B cell (primary cell): ENCODE results near the gene HNRNPLL. TPM values are rescaled to one million over a fixed set of nuclear protein-coding genes. Genes with fewer than 3 reads are reported as not detected.

ENCODE experiments used
- ATAC-seq: fragments of 200-7000 bp; cut with Tn5 transposase; one replicate; pipeline ENCODE4 v1.10.0; 2021; ENCODE audit warnings: low read depth, mild to moderate bottlenecking, moderate number of reproducible peaks, moderate library complexity
- CTCF ChIA-PET: fragments of 350-600 bp; sonication (Branson Sonifier 250); formaldehyde crosslinking; loops from one replicate; lab custom pipeline; 2021; ENCODE audit warnings: antibody characterized with exemption, inconsistent platforms; lab: Charles Lee
- POLR2A ChIA-PET: fragments of 350-600 bp; sonication (Branson Sonifier 250); formaldehyde crosslinking; loops from one replicate; lab custom pipeline; 2021; ENCODE audit warnings: antibody characterized with exemption; lab: Charles Lee
- DNase-seq: peaks from one replicate; pipeline ENCODE4 v3.0.0; 2013
- H2AFZ ChIP-seq: 2 replicates; pipeline ENCODE4 v1.6.1; 2012; ENCODE audit warnings: mild to moderate bottlenecking, low read depth, low read length; ENCODE audit not compliant: insufficient read depth, poor library complexity, severe bottlenecking
- H3K27ac ChIP-seq, 2 donors: 1 replicate in 1 of 2; 2 replicates in 1 of 2; pipeline ENCODE4 v1.5.1; 2012 to 2013; ENCODE audit warnings: low read length in 2 of 2, mild to moderate bottlenecking in 2 of 2, moderate library complexity in 1 of 2
- H3K27me3 ChIP-seq, 4 experiments: fragments of 200-600 bp in 1 of 4; sonication (generic) in 1 of 4; replicated peaks in 1 of 4; 1 replicate in 2 of 4; 2 replicates in 2 of 4; pipeline versions ENCODE4 v1.6.1 to v1.7.0; 2013 to 2016; ENCODE audit warnings: low read length in 3 of 4, mild to moderate bottlenecking in 2 of 4, mixed read lengths in 1 of 4, moderate library complexity in 1 of 4; ENCODE audit not compliant: insufficient read depth in 4 of 4, control insufficient read depth in 3 of 4; ENCODE audit errors: control extremely low read depth in 1 of 4
- H3K36me3 ChIP-seq, 2 experiments: replicated peaks in 1 of 2; 1 replicate in 1 of 2; 2 replicates in 1 of 2; pipeline versions ENCODE4 v1.6.1 to v1.7.1; 2013; ENCODE audit warnings: low read length in 1 of 2; ENCODE audit not compliant: insufficient read depth in 2 of 2, control insufficient read depth in 1 of 2; ENCODE audit errors: control extremely low read depth in 1 of 2, extremely low read depth in 1 of 2
- H3K4me1 ChIP-seq, 2 donors: fragments of 200-600 bp in 1 of 2; sonication (generic) in 1 of 2; 1 replicate in 1 of 2; 2 replicates in 1 of 2; pipeline versions ENCODE4 v1.5.1 to v1.6.1; 2013 to 2017; ENCODE audit warnings: low read length in 2 of 2; ENCODE audit not compliant: control insufficient read depth in 2 of 2, insufficient read depth in 2 of 2
- H3K4me2 ChIP-seq: replicated peaks from 2 replicates; pipeline ENCODE3; 2012; ENCODE audit warnings: mild to moderate bottlenecking, low read depth, low read length; ENCODE audit not compliant: poor library complexity, severe bottlenecking
- H3K4me3 ChIP-seq, 5 experiments: fragments of 200-600 bp in 1 of 5; sonication (generic) in 1 of 5; 1 replicate in 3 of 5; 2 replicates in 2 of 5; pipeline versions ENCODE4 v1.5.1 to v1.7.0; 2011 to 2016; ENCODE audit warnings: low read length in 4 of 5, mild to moderate bottlenecking in 4 of 5, low read depth in 2 of 5, control low read depth in 1 of 5, moderate library complexity in 1 of 5; ENCODE audit not compliant: insufficient read depth in 1 of 5; ENCODE audit errors: control extremely low read depth in 1 of 5, extremely low read depth in 1 of 5
- H3K79me2 ChIP-seq: fragments of 200-600 bp; sonication (generic); one replicate; pipeline ENCODE4 v1.6.0; 2016; ENCODE audit warnings: low read length; ENCODE audit not compliant: control insufficient read depth, insufficient read depth
- H3K9ac ChIP-seq: fragments of 200-600 bp; sonication (generic); 2 replicates; pipeline ENCODE4 v1.6.1; 2017; ENCODE audit warnings: mild to moderate bottlenecking, low read length, moderate library complexity
- H3K9me3 ChIP-seq, 3 donors: one replicate each; pipeline versions ENCODE4 v1.6.1 to v1.7.1; 2013; ENCODE audit warnings: low read length in 2 of 3; ENCODE audit not compliant: control insufficient read depth in 2 of 3, insufficient read depth in 1 of 3; ENCODE audit errors: control extremely low read depth in 1 of 3
- H4K20me1 ChIP-seq: 2 replicates; pipeline ENCODE4 v1.6.0; 2012; ENCODE audit warnings: mild to moderate bottlenecking, low read length; ENCODE audit not compliant: insufficient read depth, control insufficient read depth, poor library complexity, severe bottlenecking
- H3K27ac Mint-ChIP-seq: one replicate; pipeline ENCODE4 v1.8.0; 2021; ENCODE audit warnings: mixed read lengths
- H3K27me3 Mint-ChIP-seq: one replicate; pipeline ENCODE4 v1.8.0; 2021; ENCODE audit warnings: mixed read lengths
- H3K4me1 Mint-ChIP-seq: one replicate; pipeline ENCODE4 v1.8.0; 2021; ENCODE audit warnings: mixed read lengths
- H3K4me3 Mint-ChIP-seq: one replicate; pipeline ENCODE4 v1.8.0; 2021; ENCODE audit warnings: mixed read lengths
- H3K9me3 Mint-ChIP-seq: one replicate; pipeline ENCODE4 v1.8.0; 2022; ENCODE audit warnings: mixed read lengths; ENCODE audit not compliant: insufficient read depth
- CTCF ChIP-seq: fragments of 200-600 bp; IDR thresholded peaks from one replicate; pipeline ENCODE4 v1.8.0; 2022; ENCODE audit warnings: antibody characterized with exemption, mild to moderate bottlenecking
- EZH2 ChIP-seq: IDR thresholded peaks from 2 replicates; pipeline ENCODE4 v1.6.1; 2012; ENCODE audit warnings: borderline replicate concordance, low read depth, mild to moderate bottlenecking, moderate library complexity, low read length; ENCODE audit not compliant: insufficient read depth, poor library complexity, severe bottlenecking
- WGBS: methylation state at CpG from one replicate; pipeline ENCODE4 v1.1.5; 2013; ENCODE audit warnings: missing lambda C conversion rate; ENCODE audit not compliant: insufficient coverage; 5-methylcytosine and 5-hydroxymethylcytosine counted together
- intact Hi-C: fragments of 100-400 bp; cut with micrococcal nuclease; formaldehyde crosslinking; loops from one replicate; pipeline ENCODE4 v1.10.0; 2022
- polyA plus RNA-seq: library from polyadenylated mRNA; depleted of rRNA; stranded (reverse); fragments of >200 nt; gene quantifications from 2 replicates; pipeline ENCODE4 v1.2.3, GENCODE V29; 2012
- total RNA-seq, 2 donors: library from RNA; stranded (reverse); fragments of 120-200 nt in 1 of 2; gene quantifications; 1 replicate in 1 of 2; 2 replicates in 1 of 2; pipeline versions ENCODE4 v1.2.3 to v1.2.4, GENCODE V29; 2013 to 2022

Gene HNRNPLL
- total and polyA plus RNA-seq, 2 donors (not counting 1 experiment from before 2014, with no cell fraction given), result 2.1 to 6.7 TPM

DNA sequence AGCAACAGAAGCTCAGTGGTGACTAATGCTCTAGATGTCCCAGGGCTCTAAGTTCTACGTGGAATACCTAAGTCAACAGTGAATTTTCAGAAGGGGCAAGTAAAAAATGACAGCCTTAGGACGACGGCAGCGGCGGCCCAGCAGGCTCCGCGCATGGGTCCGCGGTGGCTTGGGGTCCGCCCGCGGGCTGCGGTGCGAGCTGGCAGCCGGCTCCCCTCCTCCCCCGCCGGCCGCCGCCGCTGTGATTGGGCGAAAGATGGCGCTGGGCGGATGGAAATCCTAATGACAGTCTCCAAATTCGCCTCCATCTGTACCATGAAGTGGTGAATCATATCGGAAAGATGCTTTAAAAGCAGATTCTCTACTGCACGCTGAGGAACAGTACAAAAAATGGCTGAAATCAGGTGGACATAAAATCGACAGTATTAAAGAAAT lies 74.7 kb downstream of the HNRNPLL start:
- no peaks in the 10 kb centered on the region for H3K79me2 ChIP-seq
- CTCF ChIA-PET, result interaction anchor here (1.0 to 1.6 kb wide), 2 partner anchors 12 to 20 kb away, joined by 3 to 5 read pairs; no protein-coding TSS in a partner anchor
- DNase-seq, result peak; percentile 39
- POLR2A ChIA-PET, result no interaction called here
- H2AFZ ChIP-seq, result peak overlapping the region; percentile 70
- Mint-ChIP-seq H3K4me3 (peak overlapping the region; percentile 82), H3K9me3 (no peaks in the 10 kb centered on the region), H3K27me3 (peaks cover 17% of the 10 kb centered on the region), H3K27ac (no peak overlapping the region), H3K4me1 (peaks cover 30% of the 10 kb centered on the region)
- H3K9me3 ChIP-seq, result peaks cover 0 to 12% (median 0%) of the 10 kb centered on the region in 3 donors
- H4K20me1 ChIP-seq, result no peaks in the 10 kb centered on the region
- peak overlapping the region; percentile 64 for H3K4me2 ChIP-seq
- 1% methylated on average over 24 of the region's 27 CpGs for WGBS
- H3K4me3 ChIP-seq, result peak overlapping the region in 4 of 5 experiments; percentile 5 to 50 (median 26)
- no peak overlapping the region for H3K27ac ChIP-seq
- H3K9ac ChIP-seq, result peak overlapping the region; percentile 46
- peaks cover 0 to 15% (median 6%) of the 10 kb centered on the region in 4 experiments for H3K27me3 ChIP-seq
- no peaks in the 10 kb centered on the region for H3K36me3 ChIP-seq
- ATAC-seq, result no peak
- H3K4me1 ChIP-seq, result peaks cover 13 to 14% of the 10 kb centered on the region in 2 donors
- intact Hi-C loops, result no loop called here
- no peak for TF ChIP-seq EZH2
- TF ChIP-seq CTCF, result no peak

DNA sequence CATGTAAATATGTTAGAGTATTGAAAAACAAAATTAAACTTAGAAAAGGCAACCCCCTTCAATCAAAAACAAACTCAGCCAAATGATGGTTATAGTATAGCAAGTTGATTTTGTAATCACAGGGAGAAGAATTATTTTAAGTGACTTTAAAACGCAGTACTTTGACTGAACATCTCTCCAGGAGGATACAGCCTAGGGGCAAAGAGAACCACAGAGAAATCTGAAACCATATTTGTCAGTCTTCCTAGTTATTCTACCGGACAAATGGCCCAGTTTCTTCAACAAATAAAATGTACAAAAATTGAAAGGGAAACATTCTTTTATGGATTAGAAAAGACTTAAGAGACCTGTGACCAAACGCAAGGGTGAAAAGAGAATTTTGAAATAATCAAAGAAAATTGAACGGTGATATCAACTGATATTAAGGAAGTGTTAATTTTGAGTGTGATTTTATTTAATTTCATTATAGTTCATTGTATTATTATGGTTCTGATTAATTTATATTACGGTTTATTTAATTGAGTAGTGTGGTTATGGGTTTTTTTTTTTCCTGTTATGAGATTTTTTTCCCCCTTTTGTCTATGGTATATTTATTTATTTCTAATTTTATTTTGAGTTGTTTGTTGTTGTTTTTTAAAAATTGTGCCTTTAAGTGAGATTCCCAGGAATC lies 75.3 kb downstream of the HNRNPLL start:
- Mint-ChIP-seq H3K4me1 (peaks cover 25% of the 10 kb centered on the region), H3K4me3 (peak overlapping the region; percentile 44), H3K9me3 (no peaks in the 10 kb centered on the region), H3K27ac (no peak overlapping the region), H3K27me3 (peaks cover 17% of the 10 kb centered on the region)
- H3K4me3 ChIP-seq, result peak overlapping the region in 2 of 5 experiments; percentile 28 to 50
- no peak for DNase-seq
- peaks cover 0 to 15% (median 6%) of the 10 kb centered on the region in 4 experiments for H3K27me3 ChIP-seq
- peak overlapping the region; percentile 70 for H2AFZ ChIP-seq
- ChIA-PET POLR2A (no interaction called here), CTCF (interaction anchor here (0.7 to 1.0 kb wide), 2 partner anchors 13 to 33 kb away, joined by 3 to 5 read pairs; no protein-coding TSS in a partner anchor)
- peaks cover 8 to 9% of the 10 kb centered on the region in 2 donors for H3K4me1 ChIP-seq
- no peaks in the 10 kb centered on the region for H3K36me3 ChIP-seq
- H3K79me2 ChIP-seq, result no peaks in the 10 kb centered on the region
- TF ChIP-seq CTCF, result no peak
- TF ChIP-seq EZH2, result no peak
- peak overlapping the region; percentile 64 for H3K4me2 ChIP-seq
- WGBS, result no CpG with 5 or more reads among the region's 5 CpGs
- peaks cover 0 to 9% (median 0%) of the 10 kb centered on the region in 3 donors for H3K9me3 ChIP-seq
- H3K9ac ChIP-seq, result peak overlapping the region; percentile 46
- no peak overlapping the region for H3K27ac ChIP-seq
- ATAC-seq, result no peak
- H4K20me1 ChIP-seq, result no peaks in the 10 kb centered on the region
- intact Hi-C loops, result no loop called here
